GM19099 (cell line): ENCODE data around the gene ZNF324B.

Experiments used
- POLR2A ChIP-seq: IDR thresholded peaks from 3 replicates; pipeline ENCODE4 v1.6.1; 2011; ENCODE audit warnings: low read depth; ENCODE audit not compliant: insufficient read length; ENCODE audit errors: extremely low read depth

ZNF324B gene

DNA sequence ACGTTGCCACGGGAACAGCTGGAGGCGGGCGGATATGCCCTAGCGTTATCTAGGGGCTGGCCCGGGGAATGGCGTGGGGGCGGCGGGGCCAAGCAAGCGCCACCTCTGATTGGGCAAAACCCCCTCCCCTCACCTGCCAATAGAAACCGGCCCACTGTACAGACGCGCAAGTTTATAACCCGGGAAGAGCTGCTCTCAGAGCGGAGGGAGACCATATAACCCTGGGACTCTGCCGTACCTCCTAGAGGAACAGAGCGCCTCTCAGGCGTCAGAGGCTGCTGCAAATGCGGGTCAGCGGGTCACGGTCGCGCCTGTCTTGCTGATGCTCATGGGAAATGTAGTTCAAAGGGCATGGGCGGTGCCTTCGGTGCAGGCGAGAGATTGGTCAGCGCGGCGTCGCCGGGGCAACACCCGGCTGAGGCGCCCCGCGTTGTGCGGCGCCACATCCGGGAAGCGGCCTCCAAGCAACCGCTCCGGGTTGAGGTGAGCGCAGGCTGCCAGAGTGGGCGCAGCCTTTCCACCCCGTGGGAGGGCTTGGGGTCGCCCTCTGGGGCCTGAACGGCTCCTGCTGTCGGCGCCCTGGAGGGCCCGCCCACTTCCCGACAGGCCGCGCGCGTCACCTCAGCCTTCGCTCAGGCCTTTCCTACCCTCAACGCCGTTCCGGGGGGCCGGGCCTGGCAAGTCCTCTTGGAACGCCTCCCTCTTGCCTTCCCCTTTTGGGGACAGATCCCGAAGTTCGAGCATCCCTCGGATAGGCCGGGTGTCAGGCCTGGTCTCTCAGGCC is 24.5 kb downstream of the ZNF324B start, which contains the start of gene ZNF446:
Gene ZNF446, plus strand, starts transcription at position 639 of the 784 bp plus-strand sequence. CDS start 867 bp downstream, outside the sequence.
- TF ChIP-seq POLR2A = peak; percentile 60

DNA sequence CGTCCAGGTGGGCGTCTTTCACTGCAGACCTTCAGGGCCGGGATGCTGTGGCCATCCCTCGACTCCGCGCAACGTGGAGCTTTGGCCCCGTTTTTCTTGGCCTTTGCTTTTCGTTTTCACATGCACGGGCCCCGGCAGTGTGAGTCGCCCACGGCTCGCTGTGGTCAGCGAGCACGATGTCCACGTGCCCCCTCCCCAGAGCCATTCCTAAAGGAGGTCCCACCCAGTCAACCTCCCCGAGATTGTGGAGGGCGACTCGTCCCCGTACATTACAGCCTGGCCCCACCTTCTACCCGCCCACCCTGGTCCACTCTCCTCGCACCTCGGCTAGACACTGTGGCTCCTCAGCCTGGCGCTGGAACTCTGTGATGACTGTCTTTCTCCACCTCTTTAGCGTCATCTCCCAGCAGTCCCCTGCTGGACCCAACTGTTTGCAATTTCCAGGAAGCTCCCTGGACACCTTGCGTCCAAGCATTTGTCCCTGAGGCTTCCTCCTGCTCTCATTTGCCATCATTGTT is 25.1 kb downstream of the ZNF324B start:
- no peak for TF ChIP-seq POLR2A

DNA sequence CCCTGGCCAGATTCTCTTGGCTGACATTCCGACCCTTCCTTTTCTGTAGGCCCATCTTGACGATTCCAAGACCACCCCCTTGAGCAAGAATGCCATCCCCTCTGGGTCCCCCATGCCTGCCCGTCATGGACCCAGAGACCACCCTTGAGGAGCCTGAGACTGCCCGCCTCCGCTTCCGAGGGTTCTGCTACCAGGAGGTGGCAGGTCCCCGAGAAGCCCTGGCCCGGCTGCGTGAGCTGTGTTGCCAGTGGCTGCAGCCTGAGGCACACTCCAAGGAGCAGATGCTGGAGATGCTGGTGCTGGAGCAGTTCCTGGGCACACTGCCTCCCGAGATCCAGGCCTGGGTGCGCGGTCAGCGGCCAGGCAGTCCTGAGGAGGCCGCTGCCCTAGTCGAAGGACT is 25.7 kb downstream of the ZNF324B start:
- TF ChIP-seq POLR2A = no peak

DNA sequence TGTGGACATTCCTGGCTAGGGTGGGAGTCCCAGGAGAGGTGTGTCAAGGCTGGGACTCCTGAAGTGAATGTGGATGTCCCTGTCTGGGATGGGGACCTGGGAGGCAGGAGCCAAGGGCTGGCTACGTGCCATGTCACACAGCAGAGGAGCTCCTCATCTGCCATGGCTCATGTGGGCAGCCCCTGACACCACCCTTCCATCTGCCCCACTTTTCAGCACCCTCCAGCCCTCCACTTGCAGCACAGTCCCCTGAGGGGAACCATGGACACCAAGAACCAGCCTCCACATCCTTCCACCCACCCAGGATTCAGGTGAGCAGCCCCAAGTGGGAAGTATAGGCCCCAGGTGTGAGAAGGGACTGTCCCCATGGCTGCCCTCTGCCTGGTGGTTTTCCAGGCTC is 26.4 kb downstream of the ZNF324B start:
- no peak for TF ChIP-seq POLR2A

DNA sequence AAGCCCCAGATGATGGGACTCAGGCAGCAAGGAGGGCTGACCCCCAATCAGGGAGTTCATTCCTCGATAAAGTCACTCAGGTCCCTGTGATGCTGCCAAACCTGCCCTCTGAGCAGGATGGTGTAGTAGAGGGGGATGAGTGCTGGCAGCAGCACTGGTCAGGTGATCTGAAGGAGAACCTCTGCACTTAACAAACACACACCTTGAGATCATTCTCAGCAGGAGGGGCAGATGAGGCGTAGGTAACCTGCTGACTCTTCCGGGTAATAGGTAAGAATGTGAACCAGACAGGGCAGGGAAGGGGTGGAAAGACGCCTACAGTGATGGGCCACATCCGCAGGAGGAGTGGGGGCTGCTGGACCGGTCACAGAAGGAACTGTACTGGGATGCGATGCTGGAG is 27.9 kb downstream of the ZNF324B start:
- no peak for TF ChIP-seq POLR2A

DNA sequence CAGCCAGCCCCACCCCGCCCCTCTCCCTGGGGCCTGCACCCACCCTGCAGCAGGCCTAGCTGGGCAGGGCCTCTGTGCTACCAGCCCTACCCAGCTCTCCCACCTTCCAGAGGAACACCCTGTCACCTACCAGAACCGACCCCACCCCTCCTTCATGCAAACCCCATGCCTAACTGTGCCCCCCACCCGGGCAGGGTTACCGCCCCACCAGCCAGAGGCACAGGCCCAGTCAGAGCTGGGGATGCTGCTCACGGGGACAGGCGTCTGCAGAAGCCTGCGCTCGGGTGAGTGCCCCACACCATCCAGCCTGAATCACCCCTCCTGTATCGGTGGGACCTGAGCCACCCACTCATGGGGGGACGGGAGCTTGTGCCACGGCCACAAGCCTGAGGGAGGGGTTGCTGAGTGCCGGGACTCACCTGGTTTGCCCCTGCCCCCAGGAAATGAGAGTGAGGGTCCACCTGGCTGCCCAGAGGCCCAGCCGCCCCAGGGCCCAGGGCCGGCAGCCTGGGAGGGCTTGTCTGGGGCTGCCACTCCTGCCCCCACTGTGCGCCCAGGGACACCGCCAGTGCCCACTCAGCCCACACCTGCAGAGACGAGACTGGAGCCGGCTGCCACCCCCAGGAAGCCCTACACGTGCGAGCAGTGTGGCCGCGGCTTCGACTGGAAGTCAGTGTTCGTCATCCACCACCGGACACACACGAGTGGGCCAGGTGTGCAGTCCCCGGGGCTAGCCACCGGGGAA is 28.5 kb downstream of the ZNF324B start:
- no peak for TF ChIP-seq POLR2A

DNA sequence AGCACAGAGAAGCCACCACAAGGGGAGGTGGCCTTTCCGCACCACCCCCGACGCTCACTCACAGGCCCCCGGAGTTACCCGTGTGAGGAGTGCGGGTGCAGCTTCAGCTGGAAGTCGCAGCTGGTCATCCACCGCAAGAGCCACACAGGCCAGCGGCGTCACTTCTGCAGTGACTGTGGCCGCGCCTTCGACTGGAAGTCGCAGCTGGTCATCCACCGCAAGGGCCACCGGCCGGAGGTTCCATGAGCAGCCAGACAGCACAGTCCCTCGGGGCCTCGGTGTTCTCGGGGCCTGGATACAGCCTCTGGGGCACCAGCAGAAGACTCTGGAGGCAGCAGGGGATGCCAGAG is 29.0 kb downstream of the ZNF324B start:
- TF ChIP-seq POLR2A = no peak

DNA sequence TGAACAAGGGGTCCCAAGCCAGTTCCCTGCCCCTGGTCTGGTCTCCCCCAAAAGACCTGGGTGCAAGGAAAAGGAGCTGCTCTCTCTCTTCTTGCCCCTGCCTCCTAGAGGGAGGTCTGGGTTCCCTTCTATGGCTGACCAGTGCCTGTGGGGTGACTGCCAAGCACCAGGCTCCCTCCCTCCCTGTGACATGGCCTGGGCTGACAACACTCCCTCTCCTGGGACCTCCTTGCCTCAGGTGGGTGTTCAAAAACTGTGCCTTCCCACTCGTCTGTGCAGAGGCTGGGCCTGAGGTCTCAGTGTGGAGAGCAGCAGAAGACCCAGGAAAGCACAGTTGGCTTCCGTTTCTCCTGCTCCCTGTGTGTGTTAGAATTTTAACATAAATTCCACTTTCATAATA is 29.4 kb downstream of the ZNF324B start:
- TF ChIP-seq POLR2A = no peak

DNA sequence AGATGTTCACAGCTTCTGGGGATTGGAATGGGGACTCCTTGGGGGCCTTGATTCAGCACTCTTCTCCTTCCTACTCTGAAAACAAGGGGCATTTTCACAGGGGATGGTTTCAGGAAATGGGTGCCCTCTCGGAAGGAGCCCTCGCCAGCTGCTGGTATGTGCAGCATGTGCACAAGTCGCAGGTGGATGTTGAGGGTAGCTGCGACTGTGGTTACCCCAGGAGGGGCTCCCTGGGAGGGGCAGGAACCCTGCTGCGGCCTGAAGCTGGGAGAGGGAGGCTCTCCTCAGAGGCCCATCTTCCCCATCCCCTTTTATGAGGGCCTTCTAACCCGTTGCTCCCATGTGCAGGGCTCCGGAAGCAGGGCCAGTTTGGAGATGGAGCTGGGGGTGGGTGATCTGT is 30.9 kb downstream of the ZNF324B start:
- TF ChIP-seq POLR2A = no peak

DNA sequence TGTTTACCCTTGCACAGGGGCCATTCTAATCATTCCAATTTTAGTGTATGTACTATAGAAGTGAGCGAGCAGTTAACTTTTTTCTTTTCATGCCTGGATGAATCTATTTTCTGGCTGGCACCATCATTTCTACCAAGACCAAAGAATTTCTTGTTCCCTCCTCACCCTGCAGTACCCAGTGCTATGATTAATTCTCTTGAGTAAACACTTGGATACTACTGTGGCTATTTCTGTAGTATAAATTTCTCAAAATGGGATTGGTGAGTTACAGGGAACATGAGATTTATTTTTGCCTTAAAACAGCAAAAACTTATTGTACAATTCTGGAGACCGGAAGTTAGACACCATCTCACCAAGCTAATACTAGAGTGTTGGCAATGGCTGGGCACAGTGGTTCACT is 32.4 kb downstream of the ZNF324B start:
- TF ChIP-seq POLR2A = no peak

DNA sequence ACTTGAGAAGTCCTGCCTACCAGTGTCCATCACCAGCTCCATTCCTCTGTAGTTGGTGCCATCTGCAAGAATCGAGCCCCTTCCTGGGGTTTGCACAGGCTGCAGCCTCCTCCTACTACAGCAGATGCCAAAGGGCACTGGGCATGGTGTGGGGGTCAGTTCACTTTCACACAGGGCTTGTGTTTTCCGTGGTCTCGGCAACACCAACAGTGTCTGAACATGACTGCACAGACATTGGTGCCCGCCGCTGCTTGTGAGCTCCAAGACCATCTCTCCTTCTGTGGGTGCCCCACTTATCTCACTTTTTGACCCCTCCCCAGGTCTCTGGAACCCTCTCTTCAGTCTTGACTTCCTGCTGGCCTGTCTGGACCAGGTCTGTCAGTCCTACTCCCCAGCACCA is 40.0 kb downstream of the ZNF324B start:
- no peak for TF ChIP-seq POLR2A

DNA sequence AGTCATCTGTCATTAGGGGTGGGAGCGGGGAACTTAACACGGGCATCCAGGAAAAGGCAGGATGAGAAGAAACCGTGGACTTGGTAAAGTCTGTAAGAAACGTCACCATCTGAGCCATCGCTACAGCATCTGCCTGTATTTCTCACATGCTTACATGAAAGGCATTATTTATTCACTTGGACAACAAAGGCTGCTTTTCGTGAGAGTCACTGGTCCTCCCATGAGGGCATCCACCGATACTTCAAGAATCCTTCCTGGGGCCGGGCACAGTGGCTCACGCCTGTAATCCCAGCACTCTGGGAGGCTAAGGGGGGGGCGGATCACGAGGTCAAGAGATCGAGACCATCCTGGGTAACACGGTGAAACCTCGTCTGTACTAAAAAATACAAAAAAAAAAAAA is 40.8 kb downstream of the ZNF324B start:
- TF ChIP-seq POLR2A = no peak

DNA sequence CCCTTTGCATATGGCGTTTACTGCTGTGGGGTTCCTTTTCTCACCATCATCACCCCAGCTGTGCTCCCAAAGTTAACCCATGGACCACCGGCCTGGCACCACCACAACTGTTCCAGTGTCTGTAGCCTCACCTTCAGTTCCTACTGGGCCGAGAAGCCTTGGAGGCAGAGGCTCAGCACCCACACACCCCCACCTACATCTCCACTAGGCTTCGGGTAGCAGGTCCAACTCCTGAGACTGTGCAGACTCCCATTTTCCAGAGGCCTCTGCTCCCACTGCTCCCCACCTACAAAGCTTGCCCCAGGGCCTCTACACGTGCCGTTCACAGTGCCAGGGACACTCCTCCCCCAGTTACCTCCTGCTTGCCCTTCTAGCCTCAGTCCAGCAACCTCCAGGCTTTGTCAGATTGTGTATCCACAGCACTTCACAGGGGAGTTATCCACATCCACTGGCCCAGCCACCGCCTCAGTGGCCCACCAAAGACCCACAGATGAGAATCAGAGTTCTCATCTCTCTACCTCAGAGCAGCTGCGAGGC is 46.3 kb downstream of the ZNF324B start:
- TF ChIP-seq POLR2A = no peak

DNA sequence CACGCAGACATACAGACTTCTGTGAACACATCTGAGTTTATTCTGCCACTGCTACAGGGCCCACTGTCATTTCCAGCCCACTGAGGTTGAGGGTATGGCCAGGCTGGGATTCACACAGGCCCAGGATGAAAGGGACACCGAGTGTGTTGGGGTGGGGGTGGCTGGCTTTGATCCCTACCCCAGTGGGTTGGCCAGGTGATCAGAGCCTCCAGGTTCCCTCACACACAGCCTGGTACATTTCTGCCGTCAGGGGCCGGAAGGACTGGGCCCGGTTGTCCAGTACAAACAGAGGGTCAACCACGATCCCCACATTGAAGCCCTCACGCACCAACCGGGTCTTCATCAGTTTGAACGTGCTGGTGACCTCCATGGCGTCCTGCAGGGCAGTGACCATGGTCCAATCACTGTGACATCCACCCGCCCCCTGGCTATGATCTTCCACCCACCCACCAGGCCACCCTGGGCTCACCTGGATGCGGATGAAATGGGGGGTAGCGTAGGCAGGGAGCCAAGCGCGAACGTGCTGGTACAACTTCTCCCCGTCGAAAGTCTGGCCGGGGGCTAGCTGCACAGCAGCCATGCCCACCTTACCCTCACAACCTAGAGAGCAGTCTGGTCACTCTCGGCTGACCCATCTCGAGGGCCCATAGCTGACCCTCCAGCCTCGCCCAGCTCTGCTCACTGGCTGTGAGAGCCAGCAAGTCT is 47.0 kb downstream of the ZNF324B start:
- TF ChIP-seq POLR2A = no peak
